Measurements from ENCODE around the gene C3orf38. TPM values are rescaled to one million over a fixed set of nuclear protein-coding genes. Genes with fewer than 3 reads are reported as not detected.
"Not testable (repeated sequence)": the region's sequence is repeated elsewhere in the genome, so short reads cannot be mapped to it uniquely, and the experiment has no call there.

C3orf38 gene
- total RNA-seq: 10 to 100 TPM; 25.1 to 25.8 TPM

- peak; percentile 84 for DNase-seq
Observed at GRCh38 chr3:88149509-88150362, at the start of gene C3orf38. Gene C3orf38, plus strand, starts transcription at chr3:88149959. Its CDS starts 94 bp downstream, at chr3:88150053.

GRCh38 chr3:88101142-88101541 is 48.6 kb upstream of the C3orf38 start:
- no peaks in the 10 kb centered on the region for H3K27me3 Mint-ChIP-seq
- DNase-seq: no peak
- intact Hi-C loops (cut with micrococcal nuclease): no loop called here
- peaks cover 14% of the 10 kb centered on the region for H3K9me3 Mint-ChIP-seq
- no peak overlapping the region for H3K27ac Mint-ChIP-seq
- POLR2A ChIA-PET: no interaction called here
- peaks cover 43% of the 10 kb centered on the region for H3K36me3 Mint-ChIP-seq
- peaks cover 10% of the 10 kb centered on the region for H3K4me1 Mint-ChIP-seq (ENCODE audit: low read depth)
- CTCF ChIA-PET: interaction anchor here (2.2 kb wide), 1 partner anchor 13 kb away, joined by 9 read pairs; no protein-coding TSS in a partner anchor
- no peak overlapping the region for H3K4me3 Mint-ChIP-seq

More at GRCh38 chr3:88149509-88150362, at the start of gene C3orf38:
- ChIA-PET CTCF (interaction anchor here (0.9 to 4.5 kb wide), 3 partner anchors 16 to 91 kb away, joined by 3 to 19 read pairs (median 3); partner anchors contain the start of gene CGGBP1), POLR2A (interaction anchor here (0.8 to 4.1 kb wide), 9 partner anchors 16 to 923 kb away, joined by 3 to 35 read pairs (median 3); partner anchors contain the start of genes CGGBP1, CHMP2B and ZNF654)
- intact Hi-C loops (cut with micrococcal nuclease): loop anchor here (1.0 to 2.0 kb wide), 3 partner anchors 17 to 90 kb away; partner anchors contain the start of genes CGGBP1 and ZNF654
- Mint-ChIP-seq H3K27ac (peak within 1 kb of the TSS; percentile 99), H3K27me3 (no peaks in the 10 kb centered on the region), H3K4me3 (peak within 1 kb of the TSS; percentile 96), H3K4me1 (ENCODE audit: low read depth) (peaks cover 30% of the 10 kb centered on the region), H3K9me3 (no peaks in the 10 kb centered on the region), H3K36me3 (peaks cover 15% of the 10 kb centered on the region)

GRCh38 chr3:88105325-88105724 is 44.4 kb upstream of the C3orf38 start:
- POLR2A ChIA-PET: no interaction called here
- Mint-ChIP-seq H3K4me3 (no peak overlapping the region), H3K36me3 (peaks cover 21% of the 10 kb centered on the region), H3K4me1 (ENCODE audit: low read depth) (peaks cover 23% of the 10 kb centered on the region), H3K9me3 (peaks cover 4% of the 10 kb centered on the region), H3K27ac (no peak overlapping the region), H3K27me3 (no peaks in the 10 kb centered on the region)
- no peak for DNase-seq
- CTCF ChIA-PET: no interaction called here
- intact Hi-C loops (cut with micrococcal nuclease): no loop called here

DNA sequence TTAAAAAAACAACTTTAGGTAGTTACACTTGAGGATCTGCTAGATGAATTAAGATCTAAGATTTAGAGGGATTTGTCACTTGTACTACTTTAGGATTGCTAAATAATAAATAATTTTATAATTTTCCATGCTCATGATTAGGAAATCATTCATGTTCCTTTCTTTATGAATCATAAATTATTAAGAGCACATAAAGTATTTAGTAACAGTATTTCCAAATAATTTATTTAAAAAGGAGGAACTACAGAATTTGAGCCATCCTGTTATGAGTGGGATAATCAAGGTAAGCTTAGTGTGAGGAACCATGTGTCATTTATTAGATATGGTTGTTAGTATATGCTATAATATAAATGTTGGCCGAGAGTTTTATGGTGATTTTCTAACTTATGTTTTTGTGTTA is 37.5 kb upstream of the C3orf38 start:
- no peak overlapping the region for H3K4me3 Mint-ChIP-seq
- no peaks in the 10 kb centered on the region for H3K27me3 Mint-ChIP-seq
- CTCF ChIA-PET: interaction anchor here (0.6 to 2.2 kb wide), 15 partner anchors 18 to 851 kb away, joined by 3 to 19 read pairs (median 7); partner anchors contain the start of gene C3orf38
- H3K27ac Mint-ChIP-seq: no peak overlapping the region
- H3K9me3 Mint-ChIP-seq: no peaks in the 10 kb centered on the region
- peaks cover 36% of the 10 kb centered on the region for H3K4me1 Mint-ChIP-seq (ENCODE audit: low read depth)
- peaks cover 12% of the 10 kb centered on the region for H3K36me3 Mint-ChIP-seq
- DNase-seq: no peak
- POLR2A ChIA-PET: no interaction called here
- intact Hi-C loops (cut with micrococcal nuclease): no loop called here

GRCh38 chr3:88113311-88114162 is 36.2 kb upstream of the C3orf38 start:
- ChIA-PET POLR2A (interaction anchor here (0.7 kb wide), 1 partner anchor 55 kb away, joined by 3 read pairs; the partner anchor contains the start of gene CGGBP1), CTCF (interaction anchor here (0.7 to 2.5 kb wide), 38 partner anchors 8 to 852 kb away, joined by 3 to 19 read pairs (median 6); partner anchors contain the start of genes C3orf38, CGGBP1 and ZNF654)
- no peak overlapping the region for H3K27ac Mint-ChIP-seq
- H3K27me3 Mint-ChIP-seq: no peaks in the 10 kb centered on the region
- H3K9me3 Mint-ChIP-seq: no peaks in the 10 kb centered on the region
- H3K4me1 Mint-ChIP-seq (ENCODE audit: low read depth): peaks cover 34% of the 10 kb centered on the region
- DNase-seq: peak; percentile 56
- peaks cover 21% of the 10 kb centered on the region for H3K36me3 Mint-ChIP-seq
- H3K4me3 Mint-ChIP-seq: no peak overlapping the region
- intact Hi-C loops (cut with micrococcal nuclease): loop anchor here (1.0 to 2.0 kb wide), 8 partner anchors 19 to 781 kb away; partner anchors contain the start of genes CGGBP1 and ZNF654

DNA sequence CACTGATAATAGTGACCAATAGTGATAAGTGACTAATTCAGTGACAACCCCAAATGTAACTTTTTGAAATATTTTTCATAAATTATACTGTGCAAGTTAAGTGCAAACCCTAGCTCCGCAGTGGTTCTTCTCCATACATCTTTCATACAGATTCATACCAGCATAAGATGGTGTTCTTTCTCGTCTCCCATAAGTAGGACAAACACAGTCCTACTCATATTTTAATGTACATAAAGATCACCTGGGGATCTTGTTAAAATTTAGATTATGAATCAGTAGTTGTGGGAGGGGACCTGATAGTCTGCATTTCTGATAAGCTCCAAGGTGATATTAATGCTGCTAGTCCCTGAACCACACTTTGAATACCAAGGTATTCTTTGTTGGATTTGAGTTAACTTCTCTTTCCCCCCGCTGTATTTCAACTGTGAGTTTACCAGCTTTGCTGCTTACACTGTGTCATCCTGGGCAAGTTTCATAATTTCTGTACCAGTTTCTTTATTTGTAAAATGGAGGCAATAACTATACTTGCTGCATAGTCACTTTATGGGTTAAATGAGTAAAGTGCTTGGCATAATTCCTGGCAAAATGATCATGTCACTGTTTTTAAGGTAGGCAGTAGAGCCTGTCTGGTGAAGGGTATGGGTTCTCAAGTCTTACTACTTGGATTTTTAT is 34.7 kb upstream of the C3orf38 start:
- Mint-ChIP-seq H3K36me3 (peaks cover 23% of the 10 kb centered on the region), H3K27me3 (no peaks in the 10 kb centered on the region), H3K27ac (peak overlapping the region; percentile 42), H3K9me3 (no peaks in the 10 kb centered on the region), H3K4me1 (ENCODE audit: low read depth) (peaks cover 30% of the 10 kb centered on the region), H3K4me3 (no peak overlapping the region)
- CTCF ChIA-PET: interaction anchor here (0.5 to 2.5 kb wide), 9 partner anchors 13 to 552 kb away, joined by 3 to 13 read pairs (median 4); partner anchors contain the start of genes CGGBP1 and ZNF654
- POLR2A ChIA-PET: interaction anchor here (0.9 to 2.3 kb wide), 4 partner anchors 18 to 57 kb away, joined by 3 to 10 read pairs (median 6); partner anchors contain the start of genes C3orf38, CGGBP1 and ZNF654
- intact Hi-C loops (cut with micrococcal nuclease): loop anchor here (1.0 to 2.0 kb wide), 6 partner anchors 18 to 802 kb away; partner anchors contain the start of gene C3orf38
- no peak for DNase-seq

GRCh38 chr3:88117683-88118082 is 32.1 kb upstream of the C3orf38 start:
- ChIA-PET CTCF (no interaction called here), POLR2A (no interaction called here)
- no peak for DNase-seq
- H3K36me3 Mint-ChIP-seq: peaks cover 23% of the 10 kb centered on the region
- no peaks in the 10 kb centered on the region for H3K27me3 Mint-ChIP-seq
- peaks cover 29% of the 10 kb centered on the region for H3K4me1 Mint-ChIP-seq (ENCODE audit: low read depth)
- H3K4me3 Mint-ChIP-seq: no peak overlapping the region
- H3K27ac Mint-ChIP-seq: no peak overlapping the region
- H3K9me3 Mint-ChIP-seq: no peaks in the 10 kb centered on the region
- intact Hi-C loops (cut with micrococcal nuclease): no loop called here

- H3K27ac Mint-ChIP-seq; POLR2A ChIA-PET; H3K27me3 Mint-ChIP-seq; intact Hi-C loops (cut with micrococcal nuclease); H3K4me3 Mint-ChIP-seq; CTCF ChIA-PET; H3K9me3 Mint-ChIP-seq; DNase-seq: not testable (repeated sequence)
- peaks cover 35% of the 10 kb centered on the region for H3K4me1 Mint-ChIP-seq (ENCODE audit: low read depth)
- H3K36me3 Mint-ChIP-seq: peaks cover 23% of the 10 kb centered on the region
Observed at GRCh38 chr3:88118603-88119002, 31.2 kb upstream of the C3orf38 start.

- peaks cover 14% of the 10 kb centered on the region for H3K4me1 Mint-ChIP-seq (ENCODE audit: low read depth)
- peaks cover 7% of the 10 kb centered on the region for H3K36me3 Mint-ChIP-seq
- ChIA-PET POLR2A (interaction anchor here (0.8 to 1.0 kb wide), 2 partner anchors 25 to 65 kb away, joined by 3 to 4 read pairs; partner anchors contain the start of genes CGGBP1 and ZNF654), CTCF (interaction anchor here (0.6 to 1.5 kb wide), 3 partner anchors 9 to 17 kb away, joined by 3 to 12 read pairs (median 3); no protein-coding TSS in a partner anchor)
- intact Hi-C loops (cut with micrococcal nuclease): no loop called here
- no peak for DNase-seq
- H3K27me3 Mint-ChIP-seq: no peaks in the 10 kb centered on the region
- H3K4me3 Mint-ChIP-seq: no peak overlapping the region
- no peaks in the 10 kb centered on the region for H3K9me3 Mint-ChIP-seq
- H3K27ac Mint-ChIP-seq: no peak overlapping the region
Observed at GRCh38 chr3:88123526-88123925, 26.2 kb upstream of the C3orf38 start.

DNA sequence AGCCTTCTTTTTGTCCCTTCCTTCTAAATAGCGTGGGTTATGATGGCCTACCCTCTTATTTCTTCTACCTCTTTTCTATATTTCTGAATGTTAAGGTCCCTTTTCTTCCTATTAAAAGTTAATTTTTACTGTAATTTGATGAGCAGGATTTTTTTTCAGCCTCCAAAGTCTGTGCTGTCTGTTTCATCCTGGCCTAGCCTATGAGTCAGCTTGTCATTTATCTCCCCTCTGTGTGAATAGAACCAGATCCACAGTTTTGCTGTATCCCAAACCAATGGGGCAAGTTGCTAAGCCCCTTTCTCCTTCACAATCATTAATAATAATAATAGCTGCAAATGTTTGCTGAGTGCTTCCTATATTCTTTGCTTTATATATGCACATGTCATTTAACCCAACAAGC is 18.1 kb upstream of the C3orf38 start:
- no peaks in the 10 kb centered on the region for H3K9me3 Mint-ChIP-seq
- intact Hi-C loops (cut with micrococcal nuclease): loop anchor here (2.0 kb wide), 2 partner anchors 17 to 19 kb away; no protein-coding TSS in a partner anchor
- no peaks in the 10 kb centered on the region for H3K27me3 Mint-ChIP-seq
- H3K4me1 Mint-ChIP-seq (ENCODE audit: low read depth): peaks cover 18% of the 10 kb centered on the region
- no peak for DNase-seq
- H3K36me3 Mint-ChIP-seq: peaks cover 15% of the 10 kb centered on the region
- H3K27ac Mint-ChIP-seq: no peak overlapping the region
- ChIA-PET POLR2A (no interaction called here), CTCF (interaction anchor here (0.6 to 1.1 kb wide), 3 partner anchors 18 to 833 kb away, joined by 3 to 6 read pairs (median 3); no protein-coding TSS in a partner anchor)
- no peak overlapping the region for H3K4me3 Mint-ChIP-seq

- no peak for DNase-seq
- Mint-ChIP-seq H3K27me3 (no peaks in the 10 kb centered on the region), H3K9me3 (no peaks in the 10 kb centered on the region), H3K4me3 (no peak overlapping the region), H3K36me3 (peaks cover 11% of the 10 kb centered on the region), H3K4me1 (ENCODE audit: low read depth) (peaks cover 15% of the 10 kb centered on the region), H3K27ac (no peak overlapping the region)
- ChIA-PET CTCF (interaction anchor here (1.1 to 1.2 kb wide), 2 partner anchors 10 to 19 kb away, joined by 3 to 6 read pairs; no protein-coding TSS in a partner anchor), POLR2A (interaction anchor here (2.4 kb wide), 1 partner anchor 18 kb away, joined by 10 read pairs; no protein-coding TSS in a partner anchor)
- intact Hi-C loops (cut with micrococcal nuclease): loop anchor here (2.0 kb wide), 2 partner anchors 18 kb away; no protein-coding TSS in a partner anchor
Observed at GRCh38 chr3:88132894-88133293, 16.9 kb upstream of the C3orf38 start.

Measured in activated CD4-positive, alpha-beta memory T cell treated with anti-CD3 and anti-CD28 coated beads for 36 hours (primary cell).